SKM-1 treated with dmso at 0.1 percent for 144 hours (cell line): ENCODE measurements around the gene PRB2.
"Not testable (repeated sequence)": the region's sequence is repeated elsewhere in the genome, so short reads cannot be mapped to it uniquely, and the experiment has no call there.

Experiments used
- DNase-seq: peaks from one replicate; lab custom pipeline; 2025; ENCODE audit not compliant: unreplicated experiment; lab: John Stamatoyannopoulos, UW

Gene PRB2

DNA sequence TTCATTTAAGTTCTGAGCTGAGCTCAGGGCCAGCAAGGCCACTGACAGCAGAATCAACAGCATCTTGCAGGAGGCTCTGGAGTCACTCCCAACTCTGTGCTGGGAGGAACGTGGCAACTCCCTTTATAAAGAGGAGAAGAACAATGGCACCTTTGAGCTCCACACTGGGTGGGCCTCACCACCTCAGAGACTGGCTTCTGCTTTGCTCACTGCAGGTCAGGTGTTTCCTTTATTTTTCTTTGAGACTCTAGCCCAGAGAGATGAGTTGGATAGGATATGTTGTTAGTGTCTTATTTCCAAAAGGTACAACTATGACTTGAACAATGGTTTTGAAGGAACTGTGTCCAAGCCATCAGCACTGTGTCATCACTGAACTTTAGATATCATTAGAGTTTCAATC is at the start of gene PRB2:
PRB2 (minus strand) TSS at position 101 of the 400 bp plus-strand sequence; CDS start at position 63, 38 bp downstream.
- not testable (repeated sequence) for DNase-seq

DNA sequence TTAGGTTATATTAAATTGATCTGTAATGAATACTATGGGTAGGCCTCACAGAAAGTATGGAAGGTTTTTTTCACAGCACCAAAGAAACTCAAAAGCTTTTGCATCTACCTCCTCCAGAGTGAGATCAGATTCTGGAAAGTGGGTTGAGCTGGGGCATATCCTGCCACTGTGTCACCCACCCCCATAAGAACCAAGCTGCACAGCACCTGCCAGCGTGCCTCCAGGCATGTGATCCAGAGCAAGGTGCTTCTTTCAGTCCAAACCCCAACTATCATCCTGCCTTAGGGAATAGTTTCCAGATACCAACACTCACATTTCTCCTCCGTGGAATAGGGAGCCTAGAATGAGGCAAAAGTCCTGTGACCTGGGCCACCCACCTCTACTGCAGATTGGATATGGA is 42.6 kb upstream of the PRB2 start:
- DNase-seq, result no peak

DNA sequence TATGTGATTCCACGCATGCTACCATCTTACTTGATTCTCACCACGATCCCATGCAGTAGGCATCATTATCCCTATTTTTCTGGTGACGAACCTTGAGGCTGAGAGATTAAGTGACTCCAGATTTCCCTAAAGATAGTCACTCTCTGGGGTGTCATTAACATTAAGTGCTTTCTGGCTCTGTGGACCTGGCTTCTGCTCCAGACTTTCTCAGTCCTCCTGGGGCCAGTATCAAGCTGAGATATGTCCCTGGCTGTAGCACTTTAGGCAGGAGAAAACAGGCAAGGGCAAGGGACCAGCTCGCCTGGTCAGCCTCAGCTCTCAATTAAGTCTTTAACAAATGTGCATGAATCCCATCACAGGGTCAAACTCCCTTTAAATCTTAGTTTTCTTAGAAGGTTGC is 38.3 kb upstream of the PRB2 start:
- no peak for DNase-seq

DNA sequence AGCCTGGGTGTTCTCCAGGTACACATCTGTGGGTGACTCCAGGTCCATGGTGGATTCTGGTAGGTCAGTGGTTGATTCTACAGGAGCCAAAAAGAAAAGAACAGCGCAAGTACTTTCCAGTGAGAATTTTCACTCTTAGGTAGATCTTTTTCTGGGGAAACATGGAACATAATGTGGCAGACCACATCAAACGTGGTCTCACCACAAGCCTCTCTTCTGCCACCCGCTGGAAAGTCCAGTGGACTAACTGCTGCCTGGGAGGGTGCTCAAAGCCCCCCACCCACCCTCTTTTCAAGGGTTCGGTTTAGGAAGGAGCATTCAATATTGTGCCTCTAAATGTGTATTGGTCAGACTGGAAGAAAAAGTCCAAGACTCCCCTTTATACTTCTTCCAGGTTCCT is 36.1 kb upstream of the PRB2 start:
- no peak for DNase-seq

DNA sequence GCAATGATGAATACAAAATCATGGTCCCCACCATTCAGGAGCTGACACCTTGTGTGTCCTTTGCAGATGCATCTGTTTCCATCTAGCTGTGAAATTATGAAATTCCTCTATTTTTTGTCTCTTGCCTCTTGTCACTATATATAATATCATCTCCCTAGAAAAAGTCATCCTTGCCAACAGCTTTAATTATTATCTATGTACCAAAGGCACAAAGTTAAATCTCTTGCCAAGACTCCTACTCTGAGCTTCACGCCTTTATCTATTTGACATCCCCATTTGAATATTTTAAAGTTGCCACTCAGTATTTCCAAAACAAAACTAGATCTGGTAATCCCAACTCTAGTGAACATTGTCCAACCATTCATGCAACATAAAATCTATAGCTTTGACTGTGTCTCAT is 32.0 kb upstream of the PRB2 start:
- DNase-seq, result no peak

DNA sequence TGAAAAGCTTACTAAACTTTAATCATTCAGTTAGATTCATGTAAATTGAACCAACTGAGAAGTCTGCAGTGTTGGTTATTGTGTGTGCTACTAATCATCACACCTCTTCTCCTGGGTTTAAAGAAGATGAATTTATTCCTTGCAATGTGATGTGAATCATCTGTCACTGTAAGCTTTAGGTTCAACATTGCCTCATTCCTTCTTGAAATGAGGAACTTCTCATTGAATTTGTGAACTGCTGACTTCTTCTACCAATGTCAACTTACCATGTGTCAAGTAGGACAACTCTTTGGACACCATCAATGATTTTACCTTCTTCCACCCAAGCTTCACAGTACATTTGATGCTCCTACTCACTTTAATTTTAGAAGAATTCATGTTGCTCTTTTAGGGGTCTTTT is 17.4 kb upstream of the PRB2 start:
- no peak for DNase-seq

DNA sequence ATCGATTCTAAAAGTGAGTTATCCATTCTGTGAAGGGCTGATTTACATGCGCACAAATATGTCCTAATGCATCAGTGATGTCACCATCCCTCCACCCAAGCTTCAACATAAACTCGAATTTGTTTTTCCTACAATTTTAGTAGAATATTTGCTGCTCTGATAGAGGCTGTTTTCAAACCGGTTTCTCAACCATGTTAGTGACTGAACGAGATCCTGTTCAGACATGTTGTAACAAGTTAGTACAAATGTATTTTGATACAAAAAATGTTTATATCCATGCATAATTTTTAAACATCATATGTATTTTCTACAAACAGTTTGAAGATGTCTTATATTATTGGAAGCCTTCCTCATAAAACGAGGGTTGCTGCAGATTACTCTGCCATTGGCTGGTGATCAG is 12.7 kb upstream of the PRB2 start:
- no peak for DNase-seq

DNA sequence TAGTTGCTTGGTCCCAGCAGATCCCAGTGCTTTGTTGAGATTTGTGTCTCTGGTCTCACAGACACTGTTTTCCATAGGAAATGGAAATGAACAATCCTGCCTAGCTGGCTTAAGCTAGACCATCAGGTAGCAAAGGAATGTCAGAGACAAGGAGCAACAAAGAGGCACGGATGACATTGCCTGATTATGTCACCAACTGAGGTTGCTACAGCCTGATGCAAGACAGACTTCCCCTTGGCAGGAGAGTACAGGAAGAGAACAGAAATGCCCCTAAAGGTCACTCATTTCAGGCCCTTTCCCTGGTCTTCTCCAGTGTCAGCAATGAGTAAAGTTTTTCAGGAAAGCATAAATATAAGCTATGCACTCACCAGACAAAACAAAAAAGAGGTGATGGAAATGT is 2.0 kb upstream of the PRB2 start:
- no peak for DNase-seq

DNA sequence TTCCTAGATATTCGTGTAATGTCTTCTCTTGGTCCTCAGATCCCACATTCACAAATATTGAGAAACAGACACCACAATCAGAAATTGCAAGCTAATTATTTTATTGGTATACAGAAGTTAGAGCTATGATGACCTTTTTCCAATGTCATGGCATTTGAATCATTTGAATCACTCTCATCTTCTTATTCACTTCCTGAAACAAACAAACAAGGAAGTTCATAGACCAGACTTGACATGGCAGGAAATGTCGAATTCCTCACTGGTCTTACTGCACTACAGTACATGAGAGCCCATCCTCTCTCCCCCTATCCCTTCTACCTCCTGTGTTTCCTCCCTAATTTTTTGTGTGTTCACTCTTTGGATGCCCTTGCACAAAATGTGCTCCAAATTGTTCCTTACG is 3.9 kb downstream of the PRB2 start:
- DNase-seq, result not testable (repeated sequence)

DNA sequence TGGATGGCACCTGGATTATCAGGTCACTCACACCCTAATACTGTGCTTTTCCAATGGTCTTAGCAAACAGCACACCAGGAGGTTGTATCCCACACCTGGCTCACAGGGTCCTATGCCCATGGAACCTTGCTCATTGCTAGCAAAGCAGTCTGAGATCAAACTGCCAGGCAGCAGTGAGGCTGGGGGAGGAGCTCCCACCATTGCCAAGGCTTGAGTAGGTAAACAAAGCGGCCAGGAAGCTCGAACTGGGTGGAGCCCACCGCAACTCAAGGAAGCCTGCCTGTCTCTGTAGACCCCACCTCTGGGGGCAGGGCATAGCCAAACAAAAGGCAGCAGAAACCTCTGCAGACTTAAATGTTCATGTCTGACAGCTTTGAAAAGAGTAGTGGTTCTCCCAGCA is 17.9 kb downstream of the PRB2 start:
- not testable (repeated sequence) for DNase-seq

DNA sequence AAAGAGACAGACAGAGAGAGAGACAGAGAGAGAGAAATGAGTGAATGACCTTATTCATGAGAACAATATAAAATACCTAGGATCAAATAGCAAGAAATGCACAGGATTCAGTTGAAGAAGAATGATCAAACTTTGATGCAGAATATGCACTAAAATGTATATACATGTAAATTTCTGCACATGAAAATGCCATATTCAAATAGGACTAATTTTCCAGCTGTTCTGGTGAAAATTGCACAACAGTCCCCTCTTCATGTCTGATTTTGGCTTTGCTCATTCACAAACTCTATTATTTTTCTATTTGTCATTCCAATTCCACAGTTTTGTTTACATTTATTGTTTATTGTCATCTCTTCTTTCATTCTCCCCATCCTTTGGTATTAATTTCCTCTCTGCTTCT is 34.2 kb downstream of the PRB2 start:
- DNase-seq, result no peak

DNA sequence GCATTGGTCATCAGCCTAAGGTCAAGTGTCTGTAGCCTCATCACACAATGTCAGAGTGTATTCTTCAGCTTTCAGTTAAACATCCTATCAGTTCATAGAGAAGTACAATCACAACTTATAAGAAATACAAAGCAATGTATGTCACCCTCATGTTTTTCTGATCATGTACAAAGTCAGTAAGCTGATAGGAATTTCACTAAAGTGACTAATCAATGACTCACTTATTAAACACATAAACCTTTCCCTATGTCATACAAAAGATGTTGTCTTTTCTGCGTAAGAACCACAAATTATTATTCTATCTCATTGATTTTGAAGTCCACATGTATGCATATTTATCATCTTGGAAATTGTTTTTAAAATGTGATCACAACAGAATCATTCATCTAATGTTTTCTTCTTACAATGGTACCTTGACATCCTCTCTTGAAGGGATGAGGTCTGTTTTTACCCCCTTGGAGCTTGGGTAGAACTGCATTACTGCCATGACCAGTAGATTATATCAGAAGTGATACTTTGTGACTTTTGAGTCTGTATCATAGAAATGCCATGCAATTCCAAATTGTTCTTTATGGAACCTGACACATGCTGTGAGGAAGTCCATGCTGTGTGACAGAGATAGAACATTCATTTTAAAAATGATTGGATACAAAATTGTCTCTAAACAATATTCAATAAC is 35.0 kb downstream of the PRB2 start:
- DNase-seq, result not testable (repeated sequence)

DNA sequence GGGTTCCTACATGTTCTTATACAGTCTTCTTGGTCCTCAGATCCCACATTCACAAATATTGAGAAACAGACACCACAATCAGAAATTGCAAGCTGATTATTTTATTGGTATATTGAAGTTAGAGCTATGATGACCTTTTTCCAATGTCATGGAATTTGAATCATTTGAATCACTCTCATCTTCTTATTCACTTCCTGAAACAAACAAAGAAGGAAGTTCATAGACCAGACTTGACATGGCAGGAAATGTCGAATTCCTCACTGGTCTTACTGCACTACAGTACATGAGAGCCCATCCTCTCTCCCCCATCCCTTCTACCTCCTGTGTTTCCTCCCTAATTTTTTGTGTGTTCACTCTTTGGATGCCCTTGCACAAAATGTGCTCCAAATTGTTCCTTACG is 43.6 kb downstream of the PRB2 start:
- DNase-seq, result not testable (repeated sequence)

DNA sequence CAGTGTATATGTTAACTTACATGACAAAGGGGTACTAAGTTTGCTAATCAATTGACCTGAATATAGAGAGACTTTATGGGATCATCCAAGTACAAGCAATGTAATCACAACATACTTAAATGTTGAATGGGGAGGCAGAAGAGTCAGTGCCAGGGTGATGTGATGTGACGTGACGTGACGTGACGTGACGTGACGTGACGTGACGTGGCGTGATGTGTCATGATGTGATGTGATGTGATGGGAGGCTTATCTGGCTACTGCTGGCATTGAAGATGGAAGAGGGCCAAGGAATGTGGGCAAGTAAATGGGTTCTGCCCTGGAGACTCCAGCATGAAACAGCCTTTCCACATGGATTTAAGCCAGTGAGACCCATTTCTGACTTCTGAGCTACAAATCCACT is 46.9 kb downstream of the PRB2 start:
- DNase-seq, result no peak

DNA sequence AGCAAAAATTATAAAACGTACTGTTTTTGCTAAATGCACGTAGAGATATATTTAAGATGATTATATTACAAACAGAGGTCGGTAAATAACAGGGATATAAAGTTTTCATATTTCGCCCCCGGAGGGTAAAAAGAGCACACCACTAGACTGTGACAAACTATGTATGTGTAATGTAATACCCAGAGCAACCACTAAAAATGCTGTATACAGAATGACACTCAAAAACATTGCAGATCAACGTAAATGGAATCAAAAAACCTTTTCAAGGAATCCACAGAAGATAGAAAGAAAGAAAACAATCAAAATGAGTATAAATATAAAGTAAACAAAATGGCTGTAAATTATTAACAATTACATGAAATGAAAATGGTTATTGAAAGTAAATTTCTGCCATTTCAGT is 47.6 kb downstream of the PRB2 start:
- no peak for DNase-seq

DNA sequence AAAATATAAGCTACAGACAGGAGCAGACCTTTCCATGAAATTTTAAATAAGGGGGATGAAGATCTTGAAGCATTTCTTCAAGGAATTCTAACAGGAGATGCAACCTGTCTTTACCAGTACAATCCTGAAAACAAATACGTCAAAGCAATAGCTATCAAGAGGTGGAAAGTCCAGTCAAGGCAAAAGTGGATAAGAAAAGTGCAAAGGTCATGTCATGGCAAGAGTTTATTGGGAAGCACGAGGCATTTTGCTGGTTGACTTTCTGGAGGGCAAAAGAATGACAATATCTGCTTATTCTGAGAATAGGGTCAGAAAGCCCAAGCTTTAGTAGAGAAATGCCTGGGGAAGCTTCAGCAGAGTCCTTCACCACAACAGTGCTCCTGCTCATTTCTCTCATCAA is 50.9 kb downstream of the PRB2 start:
- no peak for DNase-seq
